ENCODE data around the gene DCANP1.

DCANP1 gene

GRCh38 chr5:135480511-135480910 lies 33.4 kb upstream of the DCANP1 start:
- Histone ChIP-seq H3K9me3 (ENCODE audit: control insufficient read depth in 1 of 2, low read length in 2 of 2) (no peaks in the 10 kb centered on the region), H3K9ac (ENCODE audit: low read depth in 1 of 2, low read length in 2 of 2) (no peak overlapping the region), H3K4me3 (ENCODE audit: low read depth in 1 of 2, low read length in 2 of 2) (no peak overlapping the region), H3K4me1 (ENCODE audit: control insufficient read depth in 1 of 2, insufficient read depth in 2 of 2, low read length in 2 of 2) (no peaks in the 10 kb centered on the region), H3K27ac (ENCODE audit: low read depth, low read length) (no peak overlapping the region), H3K36me3 (ENCODE audit: control insufficient read depth in 1 of 2, insufficient read depth in 2 of 2, low read length in 2 of 2) (no peaks in the 10 kb centered on the region), H3K27me3 (ENCODE audit: control insufficient read depth in 1 of 2, insufficient read depth in 2 of 2, low read length in 2 of 2) (peaks cover 2 to 6% of the 10 kb centered on the region in 2 donors)

DNA sequence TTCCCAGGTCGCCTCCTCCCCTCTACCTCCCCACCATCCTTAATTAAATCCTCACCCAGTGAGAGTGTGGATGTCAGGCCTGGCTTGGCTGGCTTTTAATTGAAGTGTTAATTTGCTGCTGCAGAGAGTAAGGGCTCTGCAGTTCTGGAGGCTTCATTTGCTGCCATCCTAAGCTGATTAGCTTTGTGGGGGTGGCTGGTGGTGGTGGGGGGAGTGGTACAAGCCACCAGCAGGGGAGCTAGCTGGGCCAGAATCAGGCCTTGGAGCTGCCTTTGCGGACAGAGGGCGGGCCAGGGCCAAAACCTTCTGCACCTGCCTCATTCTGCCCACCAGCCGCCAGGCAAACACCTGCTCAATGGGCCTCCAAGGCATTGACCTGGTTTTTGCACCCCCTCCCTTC lies 31.8 kb upstream of the DCANP1 start:
- peaks cover 8 to 9% of the 10 kb centered on the region in 2 donors for H3K27me3 ChIP-seq (ENCODE audit: control insufficient read depth in 1 of 2, insufficient read depth in 2 of 2, low read length in 2 of 2)
- no peaks in the 10 kb centered on the region for H3K9me3 ChIP-seq (ENCODE audit: control insufficient read depth in 1 of 2, low read length in 2 of 2)
- H3K4me1 ChIP-seq (ENCODE audit: control insufficient read depth in 1 of 2, insufficient read depth in 2 of 2, low read length in 2 of 2), result no peaks in the 10 kb centered on the region

GRCh38 chr5:135477613-135478066 lies 30.5 kb upstream of the DCANP1 start:
- no peaks in the 10 kb centered on the region for H3K4me1 ChIP-seq (ENCODE audit: control insufficient read depth in 1 of 2, insufficient read depth in 2 of 2, low read length in 2 of 2)
- no peaks in the 10 kb centered on the region for H3K36me3 ChIP-seq (ENCODE audit: control insufficient read depth in 1 of 2, insufficient read depth in 2 of 2, low read length in 2 of 2)
- H3K9ac ChIP-seq (ENCODE audit: low read depth in 1 of 2, low read length in 2 of 2), result no peak overlapping the region
- H3K9me3 ChIP-seq (ENCODE audit: control insufficient read depth in 1 of 2, low read length in 2 of 2), result no peaks in the 10 kb centered on the region
- H3K27me3 ChIP-seq (ENCODE audit: control insufficient read depth in 1 of 2, insufficient read depth in 2 of 2, low read length in 2 of 2), result peaks cover 11 to 14% of the 10 kb centered on the region in 2 donors
- no peak overlapping the region for H3K27ac ChIP-seq (ENCODE audit: low read depth, low read length)
- H3K4me3 ChIP-seq (ENCODE audit: low read depth in 1 of 2, low read length in 2 of 2), result no peak overlapping the region

More for the DNA sequence above, 31.8 kb upstream of the DCANP1 start:
- Histone ChIP-seq H3K36me3 (ENCODE audit: control insufficient read depth in 1 of 2, insufficient read depth in 2 of 2, low read length in 2 of 2) (no peaks in the 10 kb centered on the region), H3K4me3 (ENCODE audit: low read depth in 1 of 2, low read length in 2 of 2) (no peak overlapping the region), H3K9ac (ENCODE audit: low read depth in 1 of 2, low read length in 2 of 2) (no peak overlapping the region), H3K27ac (ENCODE audit: low read depth, low read length) (no peak overlapping the region)

GRCh38 chr5:135476615-135477581 lies 29.8 kb upstream of the DCANP1 start:
- H3K9ac ChIP-seq (ENCODE audit: low read depth in 1 of 2, low read length in 2 of 2), result no peak overlapping the region
- no peaks in the 10 kb centered on the region for H3K4me1 ChIP-seq (ENCODE audit: control insufficient read depth in 1 of 2, insufficient read depth in 2 of 2, low read length in 2 of 2)
- H3K36me3 ChIP-seq (ENCODE audit: control insufficient read depth in 1 of 2, insufficient read depth in 2 of 2, low read length in 2 of 2), result no peaks in the 10 kb centered on the region
- no peak overlapping the region for H3K27ac ChIP-seq (ENCODE audit: low read depth, low read length)
- no peak overlapping the region for H3K4me3 ChIP-seq (ENCODE audit: low read depth in 1 of 2, low read length in 2 of 2)
- H3K9me3 ChIP-seq (ENCODE audit: control insufficient read depth in 1 of 2, low read length in 2 of 2), result no peaks in the 10 kb centered on the region
- H3K27me3 ChIP-seq (ENCODE audit: control insufficient read depth in 1 of 2, insufficient read depth in 2 of 2, low read length in 2 of 2), result peaks cover 10 to 18% of the 10 kb centered on the region in 2 donors

DNA sequence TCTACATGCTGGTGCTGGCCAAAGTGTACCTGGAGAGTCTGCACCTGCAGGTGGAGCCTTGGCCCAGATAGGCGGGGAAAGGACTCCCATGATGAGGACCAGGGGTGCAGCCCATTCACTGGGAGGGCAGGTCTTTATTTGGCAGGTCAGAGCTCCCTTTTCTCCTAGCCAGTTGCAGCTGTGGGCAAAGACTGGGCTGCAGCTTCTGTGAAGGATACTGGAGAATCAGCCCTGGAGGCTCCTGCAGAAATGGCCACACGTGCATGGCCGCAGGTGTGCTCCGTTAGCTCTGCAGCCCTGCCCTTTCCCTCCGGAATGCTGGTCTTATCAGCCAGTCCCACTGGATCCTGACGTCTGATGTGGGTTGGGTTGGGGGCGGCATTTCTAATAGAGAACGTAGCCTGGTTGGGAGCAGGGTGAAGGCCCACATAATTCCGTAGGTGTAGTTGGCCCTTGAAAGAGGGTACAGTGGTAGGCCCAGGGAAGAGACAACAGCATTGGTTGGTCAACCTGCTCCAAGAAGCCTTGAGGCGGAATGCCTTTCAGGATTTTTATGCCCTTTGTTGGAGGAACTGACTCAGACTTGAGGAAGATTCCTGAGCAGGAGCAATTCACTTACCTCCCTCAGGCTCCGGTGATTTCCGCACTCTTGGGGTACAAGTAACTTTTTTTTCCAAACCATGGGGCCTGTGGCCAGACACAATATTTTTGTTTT lies 27.0 kb upstream of the DCANP1 start:
- Histone ChIP-seq H3K4me1 (ENCODE audit: control insufficient read depth in 1 of 2, insufficient read depth in 2 of 2, low read length in 2 of 2) (no peaks in the 10 kb centered on the region), H3K27ac (ENCODE audit: low read depth, low read length) (no peak overlapping the region), H3K9ac (ENCODE audit: low read depth in 1 of 2, low read length in 2 of 2) (no peak overlapping the region), H3K9me3 (ENCODE audit: control insufficient read depth in 1 of 2, low read length in 2 of 2) (no peaks in the 10 kb centered on the region), H3K27me3 (ENCODE audit: control insufficient read depth in 1 of 2, insufficient read depth in 2 of 2, low read length in 2 of 2) (peaks cover 5 to 23% of the 10 kb centered on the region in 2 donors), H3K36me3 (ENCODE audit: control insufficient read depth in 1 of 2, insufficient read depth in 2 of 2, low read length in 2 of 2) (no peaks in the 10 kb centered on the region), H3K4me3 (ENCODE audit: low read depth in 1 of 2, low read length in 2 of 2) (no peak overlapping the region)

DNA sequence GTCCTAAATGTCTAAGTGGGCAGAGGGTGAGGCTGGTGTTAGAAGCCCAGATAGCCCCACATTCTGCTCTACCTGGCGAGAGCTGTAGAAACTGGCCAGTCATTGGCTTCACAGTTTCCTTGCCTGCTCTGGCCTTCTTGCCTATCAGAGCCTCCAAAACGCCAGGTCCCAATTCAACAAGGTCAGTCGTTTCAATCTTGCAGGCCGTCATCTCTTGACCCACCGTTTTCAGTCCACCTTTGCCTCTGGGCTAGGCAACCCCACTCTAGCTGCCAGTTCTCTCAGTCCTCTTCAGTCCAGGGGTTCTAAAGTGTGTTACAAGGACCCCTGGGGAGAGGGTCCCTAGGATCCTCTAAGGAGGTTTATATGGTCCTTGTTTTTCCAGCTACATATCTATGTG lies 25.0 kb upstream of the DCANP1 start:
- peaks cover 9 to 34% of the 10 kb centered on the region in 2 donors for H3K27me3 ChIP-seq (ENCODE audit: control insufficient read depth in 1 of 2, insufficient read depth in 2 of 2, low read length in 2 of 2)
- H3K9me3 ChIP-seq (ENCODE audit: control insufficient read depth in 1 of 2, low read length in 2 of 2), result no peaks in the 10 kb centered on the region
- no peak overlapping the region for H3K9ac ChIP-seq (ENCODE audit: low read depth in 1 of 2, low read length in 2 of 2)
- H3K36me3 ChIP-seq (ENCODE audit: control insufficient read depth in 1 of 2, insufficient read depth in 2 of 2, low read length in 2 of 2), result no peaks in the 10 kb centered on the region
- H3K27ac ChIP-seq (ENCODE audit: low read depth, low read length), result no peak overlapping the region
- H3K4me3 ChIP-seq (ENCODE audit: low read depth in 1 of 2, low read length in 2 of 2), result no peak overlapping the region
- H3K4me1 ChIP-seq (ENCODE audit: control insufficient read depth in 1 of 2, insufficient read depth in 2 of 2, low read length in 2 of 2), result no peaks in the 10 kb centered on the region

- Histone ChIP-seq H3K36me3 (ENCODE audit: control insufficient read depth in 1 of 2, insufficient read depth in 2 of 2, low read length in 2 of 2) (no peaks in the 10 kb centered on the region), H3K4me1 (ENCODE audit: control insufficient read depth in 1 of 2, insufficient read depth in 2 of 2, low read length in 2 of 2) (no peaks in the 10 kb centered on the region), H3K4me3 (ENCODE audit: low read depth in 1 of 2, low read length in 2 of 2) (no peak overlapping the region), H3K27me3 (ENCODE audit: control insufficient read depth in 1 of 2, insufficient read depth in 2 of 2, low read length in 2 of 2) (peaks cover 13 to 35% of the 10 kb centered on the region in 2 donors), H3K27ac (ENCODE audit: low read depth, low read length) (no peak overlapping the region), H3K9ac (ENCODE audit: low read depth in 1 of 2, low read length in 2 of 2) (no peak overlapping the region), H3K9me3 (ENCODE audit: control insufficient read depth in 1 of 2, low read length in 2 of 2) (no peaks in the 10 kb centered on the region)
Observed at GRCh38 chr5:135471726-135472125, 24.6 kb upstream of the DCANP1 start.

GRCh38 chr5:135469911-135470310 lies 22.8 kb upstream of the DCANP1 start:
- Histone ChIP-seq H3K36me3 (ENCODE audit: control insufficient read depth in 1 of 2, insufficient read depth in 2 of 2, low read length in 2 of 2) (no peaks in the 10 kb centered on the region), H3K27me3 (ENCODE audit: control insufficient read depth in 1 of 2, insufficient read depth in 2 of 2, low read length in 2 of 2) (peaks cover 26 to 50% of the 10 kb centered on the region in 2 donors), H3K9me3 (ENCODE audit: control insufficient read depth in 1 of 2, low read length in 2 of 2) (no peaks in the 10 kb centered on the region), H3K4me1 (ENCODE audit: control insufficient read depth in 1 of 2, insufficient read depth in 2 of 2, low read length in 2 of 2) (peaks cover 4 to 7% of the 10 kb centered on the region in 2 donors), H3K9ac (ENCODE audit: low read depth in 1 of 2, low read length in 2 of 2) (no peak overlapping the region), H3K27ac (ENCODE audit: low read depth, low read length) (no peak overlapping the region), H3K4me3 (ENCODE audit: low read depth in 1 of 2, low read length in 2 of 2) (no peak overlapping the region)

- Histone ChIP-seq H3K9ac (ENCODE audit: low read depth in 1 of 2, low read length in 2 of 2) (no peak overlapping the region), H3K36me3 (ENCODE audit: control insufficient read depth in 1 of 2, insufficient read depth in 2 of 2, low read length in 2 of 2) (no peaks in the 10 kb centered on the region), H3K9me3 (ENCODE audit: control insufficient read depth in 1 of 2, low read length in 2 of 2) (no peaks in the 10 kb centered on the region), H3K4me3 (ENCODE audit: low read depth in 1 of 2, low read length in 2 of 2) (no peak overlapping the region), H3K27me3 (ENCODE audit: control insufficient read depth in 1 of 2, insufficient read depth in 2 of 2, low read length in 2 of 2) (peaks cover 24 to 46% of the 10 kb centered on the region in 2 donors), H3K27ac (ENCODE audit: low read depth, low read length) (no peak overlapping the region), H3K4me1 (ENCODE audit: control insufficient read depth in 1 of 2, insufficient read depth in 2 of 2, low read length in 2 of 2) (peaks cover 4 to 7% of the 10 kb centered on the region in 2 donors)
Observed at GRCh38 chr5:135468541-135468940, 21.4 kb upstream of the DCANP1 start.

Measured in duodenal mucosa (tissue), 2 donors.